ENCODE results near the gene TMBIM1.

TMBIM1 gene

GRCh38 chr2:218307415-218308090 is 15.2 kb upstream of the TMBIM1 start:
- H3K27ac ChIP-seq (ENCODE audit: low read depth, low read length): no peak overlapping the region
- no peaks in the 10 kb centered on the region for H3K9me2 ChIP-seq (replicated peaks; ENCODE audit: insufficient read depth, low read length)
- H3K4me2 ChIP-seq (ENCODE audit: low read depth, low read length, poor library complexity, severe bottlenecking): no peak overlapping the region
- no peaks in the 10 kb centered on the region for H3K79me2 ChIP-seq (ENCODE audit: insufficient read depth, low read length)
- H3K9ac ChIP-seq (ENCODE audit: low read length): no peak overlapping the region
- no peaks in the 10 kb centered on the region for H3K36me3 ChIP-seq (ENCODE audit: low read length)
- no peaks in the 10 kb centered on the region for H4K20me1 ChIP-seq (ENCODE audit: low read depth, low read length)
- no peaks in the 10 kb centered on the region for H3K9me3 ChIP-seq (ENCODE audit: insufficient read depth, low read length)
- TF ChIP-seq CTCF (IDR thresholded peaks at IDR 0.05; ENCODE audit: insufficient read depth, low read length, poor library complexity, severe bottlenecking): no peak
- TF ChIP-seq EZH2phosphoT487 (conservative IDR thresholded peaks at IDR 0.05; ENCODE audit: low read length): no peak
- H3F3A ChIP-seq (ENCODE audit: insufficient read depth): no peaks in the 10 kb centered on the region
- no peak overlapping the region for H2AFZ ChIP-seq (ENCODE audit: low read depth, low read length, severe bottlenecking)
- H3K4me3 ChIP-seq (ENCODE audit: insufficient read depth, low read length, poor library complexity, severe bottlenecking): no peak overlapping the region
- H3K27me3 ChIP-seq (ENCODE audit: low read length): no peaks in the 10 kb centered on the region

GRCh38 chr2:218306184-218306920 is 14.0 kb upstream of the TMBIM1 start:
- no peak overlapping the region for H2AFZ ChIP-seq (ENCODE audit: low read depth, low read length, severe bottlenecking)
- TF ChIP-seq CTCF (IDR thresholded peaks at IDR 0.05; ENCODE audit: insufficient read depth, low read length, poor library complexity, severe bottlenecking) (no peak), EZH2phosphoT487 (conservative IDR thresholded peaks at IDR 0.05; ENCODE audit: low read length) (no peak)
- H4K20me1 ChIP-seq (ENCODE audit: low read depth, low read length): no peaks in the 10 kb centered on the region
- H3K9me3 ChIP-seq (ENCODE audit: insufficient read depth, low read length): no peaks in the 10 kb centered on the region
- H3F3A ChIP-seq (ENCODE audit: insufficient read depth): no peaks in the 10 kb centered on the region
- H3K27ac ChIP-seq (ENCODE audit: low read depth, low read length): no peak overlapping the region
- H3K27me3 ChIP-seq (ENCODE audit: low read length): no peaks in the 10 kb centered on the region
- no peak overlapping the region for H3K4me3 ChIP-seq (ENCODE audit: insufficient read depth, low read length, poor library complexity, severe bottlenecking)
- H3K4me2 ChIP-seq (ENCODE audit: low read depth, low read length, poor library complexity, severe bottlenecking): no peak overlapping the region
- H3K79me2 ChIP-seq (ENCODE audit: insufficient read depth, low read length): no peaks in the 10 kb centered on the region
- no peaks in the 10 kb centered on the region for H3K9me2 ChIP-seq (replicated peaks; ENCODE audit: insufficient read depth, low read length)
- no peak overlapping the region for H3K9ac ChIP-seq (ENCODE audit: low read length)
- H3K36me3 ChIP-seq (ENCODE audit: low read length): no peaks in the 10 kb centered on the region

- H3K4me3 ChIP-seq (ENCODE audit: insufficient read depth, low read length, poor library complexity, severe bottlenecking): no peak overlapping the region
- no peak overlapping the region for H3K27ac ChIP-seq (ENCODE audit: low read depth, low read length)
- H4K20me1 ChIP-seq (ENCODE audit: low read depth, low read length): no peaks in the 10 kb centered on the region
- H2AFZ ChIP-seq (ENCODE audit: low read depth, low read length, severe bottlenecking): no peak overlapping the region
- no peaks in the 10 kb centered on the region for H3K9me3 ChIP-seq (ENCODE audit: insufficient read depth, low read length)
- H3K79me2 ChIP-seq (ENCODE audit: insufficient read depth, low read length): no peaks in the 10 kb centered on the region
- no peak overlapping the region for H3K4me2 ChIP-seq (ENCODE audit: low read depth, low read length, poor library complexity, severe bottlenecking)
- no peaks in the 10 kb centered on the region for H3K36me3 ChIP-seq (ENCODE audit: low read length)
- TF ChIP-seq CTCF (IDR thresholded peaks at IDR 0.05; ENCODE audit: insufficient read depth, low read length, poor library complexity, severe bottlenecking) (no peak), EZH2phosphoT487 (conservative IDR thresholded peaks at IDR 0.05; ENCODE audit: low read length) (no peak)
- H3K9ac ChIP-seq (ENCODE audit: low read length): no peak overlapping the region
- H3K27me3 ChIP-seq (ENCODE audit: low read length): no peaks in the 10 kb centered on the region
- H3K9me2 ChIP-seq (replicated peaks; ENCODE audit: insufficient read depth, low read length): no peaks in the 10 kb centered on the region
- no peaks in the 10 kb centered on the region for H3F3A ChIP-seq (ENCODE audit: insufficient read depth)
Measured at GRCh38 chr2:218305383-218305782, 13.1 kb upstream of the TMBIM1 start.
